MM.1S (cell line): ENCODE results near the gene OPRL1.

Experiments
- CTCF ChIP-seq: fragments of 300-600 bp; sonication (generic); IDR thresholded peaks from 2 replicates; pipeline ENCODE4 v1.5.1; 2016; ENCODE audit warnings: antibody characterized with exemption, low read length, mixed read lengths
- EZH2 ChIP-seq: fragments of 300-600 bp; sonication (generic); optimal IDR thresholded peaks from 2 replicates; pipeline ENCODE3; 2017; ENCODE audit warnings: low read depth, mild to moderate bottlenecking, antibody characterized with exemption, low read length, mixed read lengths

- TF ChIP-seq CTCF, result no peak
- TF ChIP-seq EZH2, result no peak
Observed at GRCh38 chr20:64091770-64092169, 11.9 kb downstream of the OPRL1 start.
